Stimulated activated CD8-positive, alpha-beta memory T cell treated with anti-CD3 and anti-CD28 coated beads, Interleukin-12 subunit alpha, Interleukin-12 subunit beta, amount 100 ng/mL, for 4 hours (primary cell): ENCODE results near the gene PPP2R1A.

Experiments used
- DNase-seq: peaks from one replicate; pipeline ENCODE4 v3.0.0-alpha.2; 2020; ENCODE audit warnings: low read depth

PPP2R1A gene

GRCh38 chr19:52189735-52190486, at the start of gene PPP2R1A:
PPP2R1A (plus strand) TSS chr19:52190052; CDS start chr19:52190097, 45 bp downstream.
- peak; percentile 95 for DNase-seq

GRCh38 chr19:52141203-52141602, 48.6 kb upstream of the PPP2R1A start:
- no peak for DNase-seq

- DNase-seq = no peak
Measured at GRCh38 chr19:52142001-52142595, 47.8 kb upstream of the PPP2R1A start.

- DNase-seq = no peak
Measured at GRCh38 chr19:52148256-52148655, 41.6 kb upstream of the PPP2R1A start.

- DNase-seq = no peak
Measured at GRCh38 chr19:52155596-52156359, 34.1 kb upstream of the PPP2R1A start.

GRCh38 chr19:52170304-52170703, 19.5 kb upstream of the PPP2R1A start:
- DNase-seq = no peak

GRCh38 chr19:52170863-52171320, 19.0 kb upstream of the PPP2R1A start:
- peak; percentile 3 for DNase-seq

- DNase-seq = peak; percentile 79
Measured at GRCh38 chr19:52171321-52172169, 18.3 kb upstream of the PPP2R1A start, which contains the start of gene ZNF836. ZNF836 (minus strand) TSS chr19:52171621; CDS start chr19:52168072, 3,549 bp downstream.

- DNase-seq = no peak
Measured at GRCh38 chr19:52172347-52172746, 17.5 kb upstream of the PPP2R1A start.

GRCh38 chr19:52176574-52176973, 13.3 kb upstream of the PPP2R1A start:
- no peak for DNase-seq

- DNase-seq = no peak
Measured at GRCh38 chr19:52187407-52187806, 2.4 kb upstream of the PPP2R1A start.

- no peak for DNase-seq
Measured at GRCh38 chr19:52188822-52189734, 774 bp upstream of the PPP2R1A start.

- no peak for DNase-seq
Measured at GRCh38 chr19:52190487-52191293, 838 bp downstream of the PPP2R1A start.

GRCh38 chr19:52191389-52191788, 1.5 kb downstream of the PPP2R1A start:
- no peak for DNase-seq

- DNase-seq = no peak
Measured at GRCh38 chr19:52191951-52192350, 2.1 kb downstream of the PPP2R1A start.

GRCh38 chr19:52196256-52196967, 6.6 kb downstream of the PPP2R1A start:
- DNase-seq = no peak

GRCh38 chr19:52197964-52198363, 8.1 kb downstream of the PPP2R1A start:
- no peak for DNase-seq

GRCh38 chr19:52198678-52199077, 8.8 kb downstream of the PPP2R1A start:
- DNase-seq = no peak

GRCh38 chr19:52200044-52200443, 10.2 kb downstream of the PPP2R1A start:
- DNase-seq = no peak
